GM12801 (cell line): ENCODE measurements around the gene TRPT1.

Experiments
- TF ChIP-seq, protein P1 (sequence below): IDR thresholded peaks from one replicate; pipeline ENCODE4 v1.5.1; 2011; ENCODE audit warnings: control low read depth; ENCODE audit not compliant: insufficient read length; ENCODE audit errors: extremely low read depth

The TRPT1 gene

DNA sequence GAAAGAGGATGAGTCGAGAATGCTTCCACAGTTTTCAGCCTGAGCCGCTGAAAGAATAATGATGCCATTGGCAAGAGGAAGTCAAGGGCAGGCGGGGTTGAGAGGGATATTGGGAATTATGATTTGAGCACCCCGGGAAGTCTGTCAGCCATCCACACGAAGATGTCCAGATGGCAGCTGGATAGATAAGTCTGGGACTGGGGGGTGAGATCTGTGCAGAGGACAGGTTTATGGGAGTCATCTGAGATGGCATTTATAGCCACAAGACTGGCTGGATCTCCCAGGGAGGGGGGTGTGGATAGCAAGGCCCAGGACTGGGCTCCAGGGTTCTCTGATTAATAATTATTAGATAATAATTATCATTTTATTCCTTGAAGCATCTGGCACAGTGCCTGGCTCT is 45.1 kb downstream of the TRPT1 start:
- TF ChIP-seq, protein P1, sequence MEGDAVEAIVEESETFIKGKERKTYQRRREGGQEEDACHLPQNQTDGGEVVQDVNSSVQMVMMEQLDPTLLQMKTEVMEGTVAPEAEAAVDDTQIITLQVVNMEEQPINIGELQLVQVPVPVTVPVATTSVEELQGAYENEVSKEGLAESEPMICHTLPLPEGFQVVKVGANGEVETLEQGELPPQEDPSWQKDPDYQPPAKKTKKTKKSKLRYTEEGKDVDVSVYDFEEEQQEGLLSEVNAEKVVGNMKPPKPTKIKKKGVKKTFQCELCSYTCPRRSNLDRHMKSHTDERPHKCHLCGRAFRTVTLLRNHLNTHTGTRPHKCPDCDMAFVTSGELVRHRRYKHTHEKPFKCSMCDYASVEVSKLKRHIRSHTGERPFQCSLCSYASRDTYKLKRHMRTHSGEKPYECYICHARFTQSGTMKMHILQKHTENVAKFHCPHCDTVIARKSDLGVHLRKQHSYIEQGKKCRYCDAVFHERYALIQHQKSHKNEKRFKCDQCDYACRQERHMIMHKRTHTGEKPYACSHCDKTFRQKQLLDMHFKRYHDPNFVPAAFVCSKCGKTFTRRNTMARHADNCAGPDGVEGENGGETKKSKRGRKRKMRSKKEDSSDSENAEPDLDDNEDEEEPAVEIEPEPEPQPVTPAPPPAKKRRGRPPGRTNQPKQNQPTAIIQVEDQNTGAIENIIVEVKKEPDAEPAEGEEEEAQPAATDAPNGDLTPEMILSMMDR: no peak

DNA sequence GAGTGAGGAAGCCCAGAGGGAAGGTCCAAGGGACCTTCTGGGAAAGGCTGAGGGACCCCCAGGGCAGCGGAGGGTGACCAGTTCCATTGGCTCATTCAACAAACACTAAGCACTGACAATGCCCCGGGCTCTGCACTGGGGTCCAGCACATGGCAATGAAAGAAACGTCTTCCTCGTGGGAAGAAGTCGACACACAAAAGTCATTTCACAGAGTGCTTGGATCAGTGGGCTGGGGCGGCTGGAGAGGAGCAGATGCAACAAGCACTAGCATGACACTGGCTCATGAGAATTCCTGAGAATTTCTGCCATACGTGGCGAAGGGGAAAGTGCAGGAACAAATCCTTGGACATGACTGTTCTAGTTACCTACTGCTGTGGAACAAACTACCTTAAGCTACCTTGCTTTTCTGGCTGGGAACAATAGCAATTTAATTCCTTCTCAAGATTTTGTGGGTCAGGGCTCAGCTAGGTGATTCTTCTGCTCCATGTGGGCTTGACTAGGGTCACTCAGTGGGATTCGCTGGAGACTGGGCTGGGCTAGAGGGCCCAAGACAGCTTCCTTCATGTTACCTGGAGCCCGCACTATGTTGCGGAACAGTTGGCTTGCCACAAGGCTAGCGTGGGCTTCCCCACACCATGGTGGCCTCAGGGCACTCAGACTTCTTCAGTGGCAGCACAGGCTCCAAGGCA is 46.9 kb downstream of the TRPT1 start:
- TF ChIP-seq, protein P1: no peak

DNA sequence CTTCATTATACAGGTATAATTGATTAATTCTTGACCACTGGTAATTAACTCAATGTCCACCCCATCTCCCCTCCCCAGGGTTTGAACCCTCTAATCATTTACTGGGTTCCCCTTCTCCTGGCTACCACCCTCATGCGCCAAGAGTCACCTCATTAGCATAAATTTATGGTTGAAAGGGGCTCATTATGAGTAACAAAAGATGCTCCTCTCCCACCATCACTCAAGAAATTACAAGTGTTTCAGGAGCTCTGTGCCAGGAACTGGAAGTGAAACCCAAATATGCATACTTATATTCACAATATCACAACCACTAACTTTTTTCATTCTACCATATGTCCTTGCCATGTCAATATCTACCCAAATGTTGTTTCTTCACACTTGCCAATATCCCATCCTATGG is 47.8 kb downstream of the TRPT1 start:
- TF ChIP-seq, protein P1: no peak

DNA sequence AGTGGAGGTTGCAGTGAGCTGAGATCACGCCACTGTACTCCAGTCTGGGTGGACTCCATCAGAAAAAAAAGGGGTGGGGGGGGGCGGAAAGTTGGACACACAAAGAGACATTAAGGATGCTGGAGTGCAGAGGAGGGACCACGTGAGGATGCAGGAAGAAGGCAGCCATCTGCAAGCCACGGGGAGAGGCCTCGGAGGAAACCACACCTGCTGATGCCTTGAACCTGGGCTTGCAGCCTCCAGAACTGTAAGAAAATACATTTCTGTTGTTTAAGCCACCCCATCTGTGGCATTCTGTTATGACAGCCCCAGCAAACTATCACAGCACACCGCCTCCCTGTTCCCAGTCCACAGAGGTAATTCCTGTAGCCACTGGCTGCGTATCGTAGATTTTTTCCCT is 49.2 kb downstream of the TRPT1 start:
- TF ChIP-seq, protein P1: no peak
